Lower leg skin (tissue), 4 donors: ENCODE measurements around the gene TOGARAM2. TPM values are rescaled to one million over a fixed set of nuclear protein-coding genes. Genes with fewer than 3 reads are reported as not detected.
A peak's percentile ranks its signal among the peaks of the same experiment; 100 is the strongest.

ENCODE experiments used
- DNase-seq, 2 donors: peaks; one replicate each; pipeline ENCODE4 v3.0.0-alpha.2; 2019; ENCODE audit warnings: low spot score in 2 of 2
- H3K4me3 ChIP-seq: fragments of 200-600 bp; sonication (generic); 2 replicates; pipeline ENCODE4 v1.5.1; 2017; ENCODE audit warnings: mild to moderate bottlenecking, low read depth; ENCODE audit not compliant: poor library complexity, severe bottlenecking
- POLR2A ChIP-seq, 2 donors: fragments of 450-650 bp; IDR thresholded peaks; one replicate each; pipeline ENCODE4 v1.6.1; 2016 to 2017; ENCODE audit warnings: antibody characterized with exemption in 2 of 2, mild to moderate bottlenecking in 1 of 2, moderate library complexity in 1 of 2
- WGBS, 2 donors: methylation state at CpG; one replicate each; pipeline ENCODE4 v1.1.5; 2018; 5-methylcytosine and 5-hydroxymethylcytosine counted together
- intact Hi-C: fragments of 100-400 bp; cut with DNase I; formaldehyde crosslinking; loops from one replicate; pipeline ENCODE4 v1.15.0; 2023; ENCODE audit warnings: low total_unique reads
- total RNA-seq, 4 donors: library from RNA; depleted of rRNA; stranded (reverse); fragments of >200 nt; gene quantifications; one replicate each; pipeline ENCODE4 v1.1.0, GENCODE V29; 2016
- TF ChIP-seq, protein P1 (sequence below), 3 donors: fragments of 450-650 bp; IDR thresholded peaks; one replicate each; pipeline ENCODE4 v1.5.1; 2016; ENCODE audit warnings: antibody characterized with exemption in 3 of 3, mild to moderate bottlenecking in 3 of 3, moderate library complexity in 2 of 3

The TOGARAM2 gene
- total RNA-seq, 4 donors from 2014 or later: 0.17 to 5.1 (median 1.7) TPM

DNA sequence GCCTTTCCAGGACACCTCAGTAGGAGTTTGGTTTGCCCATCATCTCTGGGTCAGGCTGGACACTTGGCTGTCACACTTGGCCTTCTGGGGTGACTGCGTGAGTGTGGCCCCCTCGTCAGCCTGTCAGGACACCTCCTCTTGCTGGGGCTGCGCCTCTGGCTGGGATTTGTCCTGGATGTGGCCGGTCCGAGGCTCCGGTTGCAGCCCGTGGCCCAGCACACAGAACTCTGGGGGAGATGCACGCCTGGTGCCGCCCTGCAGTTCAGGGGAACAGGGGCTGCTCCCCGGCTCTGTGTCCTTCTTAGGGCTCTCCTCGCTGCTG lies 83.6 kb downstream of the TOGARAM2 start:
- intact Hi-C loops: loop anchor here (10.0 kb wide), 1 partner anchor 50 kb away; the partner anchor contains the start of gene CLIP4
- no peak overlapping the region for H3K4me3 ChIP-seq
- no peak for DNase-seq
- TF ChIP-seq, protein P1, sequence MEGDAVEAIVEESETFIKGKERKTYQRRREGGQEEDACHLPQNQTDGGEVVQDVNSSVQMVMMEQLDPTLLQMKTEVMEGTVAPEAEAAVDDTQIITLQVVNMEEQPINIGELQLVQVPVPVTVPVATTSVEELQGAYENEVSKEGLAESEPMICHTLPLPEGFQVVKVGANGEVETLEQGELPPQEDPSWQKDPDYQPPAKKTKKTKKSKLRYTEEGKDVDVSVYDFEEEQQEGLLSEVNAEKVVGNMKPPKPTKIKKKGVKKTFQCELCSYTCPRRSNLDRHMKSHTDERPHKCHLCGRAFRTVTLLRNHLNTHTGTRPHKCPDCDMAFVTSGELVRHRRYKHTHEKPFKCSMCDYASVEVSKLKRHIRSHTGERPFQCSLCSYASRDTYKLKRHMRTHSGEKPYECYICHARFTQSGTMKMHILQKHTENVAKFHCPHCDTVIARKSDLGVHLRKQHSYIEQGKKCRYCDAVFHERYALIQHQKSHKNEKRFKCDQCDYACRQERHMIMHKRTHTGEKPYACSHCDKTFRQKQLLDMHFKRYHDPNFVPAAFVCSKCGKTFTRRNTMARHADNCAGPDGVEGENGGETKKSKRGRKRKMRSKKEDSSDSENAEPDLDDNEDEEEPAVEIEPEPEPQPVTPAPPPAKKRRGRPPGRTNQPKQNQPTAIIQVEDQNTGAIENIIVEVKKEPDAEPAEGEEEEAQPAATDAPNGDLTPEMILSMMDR (IDR thresholded peaks at IDR 0.05): no peak
- TF ChIP-seq POLR2A (IDR thresholded peaks at IDR 0.05): no peak
- 40 to 54% methylated on average over 6 to 11 of the region's 11 CpGs for WGBS, 2 donors

DNA sequence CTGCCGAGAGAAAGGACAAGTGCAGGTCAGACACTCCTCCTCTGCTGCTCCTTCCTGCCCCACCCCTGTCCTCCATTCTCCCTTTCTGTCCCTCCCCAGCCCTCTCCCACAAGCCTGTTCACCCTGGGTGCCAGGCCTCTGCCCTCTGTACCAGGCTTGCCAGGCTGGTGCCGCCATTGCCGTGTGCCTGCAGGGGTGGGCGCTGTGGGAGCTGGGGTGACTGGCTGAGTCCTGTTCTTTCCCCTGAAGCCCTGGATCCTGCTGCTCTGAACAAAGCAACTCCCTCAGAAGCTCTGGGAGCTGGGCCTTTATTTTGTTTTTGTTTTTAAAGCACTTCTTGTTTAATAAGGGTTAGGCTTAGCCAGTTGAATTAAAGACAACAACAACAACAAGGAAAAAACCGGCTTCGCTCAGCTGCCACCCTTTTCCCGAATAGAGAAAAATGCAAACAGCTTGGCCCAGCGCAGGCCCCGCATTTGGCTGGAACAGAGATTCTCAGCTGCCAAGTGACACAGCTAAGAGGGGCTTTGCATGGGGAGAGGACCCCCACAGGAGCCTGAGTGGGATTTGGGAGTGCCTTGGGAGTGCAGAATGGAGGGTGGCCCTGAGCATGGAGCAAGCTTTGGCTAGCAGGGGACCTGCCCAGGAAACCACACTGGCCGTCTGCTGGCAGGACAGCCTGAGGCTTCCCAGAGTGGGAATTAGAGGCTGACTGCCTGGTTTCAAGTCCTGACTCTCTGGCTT lies 84.1 kb downstream of the TOGARAM2 start:
- intact Hi-C loops: loop anchor here (10.0 kb wide), 1 partner anchor 50 kb away; the partner anchor contains the start of gene CLIP4
- peak in 1 of 2 donors; percentile 87 for DNase-seq
- TF ChIP-seq, protein P1 (IDR thresholded peaks at IDR 0.05): no peak
- TF ChIP-seq POLR2A (IDR thresholded peaks at IDR 0.05): no peak
- no peak overlapping the region for H3K4me3 ChIP-seq
- 26 to 27% methylated on average over 10 of the region's 10 CpGs for whole genome bisulfite sequencing, 2 donors

DNA sequence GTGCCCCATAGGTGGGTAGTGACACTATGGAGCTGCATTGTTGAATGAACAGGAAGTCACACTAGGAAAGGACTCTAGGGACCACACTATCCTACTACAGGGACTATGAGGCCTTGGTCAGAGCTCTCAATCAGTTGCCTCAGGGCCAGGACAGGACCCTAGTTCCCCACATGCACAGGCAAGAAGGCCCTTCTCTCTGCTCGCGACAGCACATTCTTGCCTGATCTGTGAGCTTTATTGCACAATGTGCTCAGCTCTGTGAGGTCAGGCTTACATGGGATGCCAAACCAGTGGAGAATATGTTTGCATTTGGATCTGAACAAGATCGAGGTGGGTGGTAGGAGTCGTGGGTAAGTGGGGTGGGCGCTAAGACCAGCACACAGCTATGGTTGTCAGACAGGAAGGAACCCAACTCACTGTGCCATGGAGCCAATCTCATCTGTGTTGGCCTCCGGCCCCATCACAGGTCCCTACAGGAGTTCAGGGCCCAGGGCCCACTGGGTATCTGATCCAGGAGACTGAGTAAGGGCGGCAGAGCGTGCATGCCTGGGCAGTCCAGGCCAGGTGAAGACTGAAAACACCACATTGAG lies 85.3 kb downstream of the TOGARAM2 start:
- 31 to 41% methylated on average over 6 to 8 of the region's 8 CpGs for WGBS, 2 donors
- no peak overlapping the region for H3K4me3 ChIP-seq
- TF ChIP-seq POLR2A (IDR thresholded peaks at IDR 0.05): no peak
- TF ChIP-seq, protein P1 (IDR thresholded peaks at IDR 0.05): no peak
- intact Hi-C loops: loop anchor here (10.0 kb wide), 1 partner anchor 48 kb away; the partner anchor contains the start of gene CLIP4
- peak; percentile 62 to 87 for DNase-seq

DNA sequence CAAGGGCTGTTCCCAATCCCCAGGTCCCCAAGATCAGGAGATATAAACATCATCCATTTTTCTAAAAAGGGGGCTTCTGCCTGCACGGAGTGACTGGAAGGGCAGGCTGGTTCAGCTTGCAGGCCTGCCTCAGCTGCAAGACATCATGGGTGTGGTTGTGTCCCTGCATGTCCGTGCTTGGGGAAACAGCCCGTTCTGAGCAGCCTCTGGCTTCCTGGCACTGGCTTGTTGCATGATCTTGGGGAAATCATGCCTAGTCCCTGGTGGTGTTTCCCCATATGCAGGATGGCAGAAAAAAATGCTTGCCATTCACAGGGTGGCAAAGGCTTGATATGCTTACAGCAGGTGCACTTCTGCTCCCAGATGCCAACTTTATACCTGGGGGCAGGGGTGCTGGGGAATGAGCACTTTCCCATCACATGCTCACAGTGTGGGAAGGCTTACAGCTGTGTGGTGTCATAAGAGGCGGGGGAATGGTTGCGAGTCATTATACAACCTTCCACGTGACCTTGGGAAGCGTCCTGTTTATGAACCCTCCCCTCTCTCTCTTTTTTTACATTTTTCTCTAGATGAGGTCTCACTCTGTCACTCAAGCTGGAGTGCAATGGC lies 86.0 kb downstream of the TOGARAM2 start:
- peak; percentile 81 to 91 for DNase-seq
- no peak overlapping the region for H3K4me3 ChIP-seq
- 28 to 33% methylated on average over 7 of the region's 7 CpGs for WGBS, 2 donors
- TF ChIP-seq POLR2A (IDR thresholded peaks at IDR 0.05): no peak
- intact Hi-C loops: loop anchor here (10.0 kb wide), 1 partner anchor 48 kb away; the partner anchor contains the start of gene CLIP4

DNA sequence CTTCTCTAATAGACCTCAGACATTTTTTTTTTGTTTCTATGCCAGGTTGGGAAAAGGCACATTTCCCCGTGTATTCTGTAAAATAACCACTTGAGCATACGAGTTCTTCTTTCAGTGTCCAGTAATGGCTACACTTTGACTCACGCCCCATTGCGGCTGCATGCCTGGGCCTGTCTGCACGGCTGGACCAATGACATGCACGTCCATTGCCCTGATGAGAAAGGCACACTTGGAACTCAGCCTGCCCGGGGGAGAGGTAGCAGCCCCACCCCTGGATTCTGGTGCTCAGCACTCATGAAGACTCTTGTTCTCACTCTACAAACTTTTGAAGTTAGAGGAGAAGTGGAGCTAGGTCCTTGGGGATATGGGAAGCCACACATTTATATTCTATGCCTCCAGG lies 87.4 kb downstream of the TOGARAM2 start:
- peak in 1 of 2 donors; percentile 79 for DNase-seq

More for the DNA sequence above, 87.4 kb downstream of the TOGARAM2 start:
- intact Hi-C loops: loop anchor here (10.0 kb wide), 1 partner anchor 46 kb away; the partner anchor contains the start of gene CLIP4
- TF ChIP-seq, protein P1 (IDR thresholded peaks at IDR 0.05): no peak
- TF ChIP-seq POLR2A (IDR thresholded peaks at IDR 0.05): no peak
- no peak overlapping the region for H3K4me3 ChIP-seq
- 54 to 67% methylated on average over 7 of the region's 7 CpGs for WGBS, 2 donors
